Embryonic facial prominence (tissue), 1 donor: ENCODE data around the gene CDC34.

ENCODE experiments used
- DNase-seq: peaks from one replicate; pipeline ENCODE4 v3.0.0-alpha.2; 2016; ENCODE audit errors: extremely low spot score

CDC34 gene

DNA sequence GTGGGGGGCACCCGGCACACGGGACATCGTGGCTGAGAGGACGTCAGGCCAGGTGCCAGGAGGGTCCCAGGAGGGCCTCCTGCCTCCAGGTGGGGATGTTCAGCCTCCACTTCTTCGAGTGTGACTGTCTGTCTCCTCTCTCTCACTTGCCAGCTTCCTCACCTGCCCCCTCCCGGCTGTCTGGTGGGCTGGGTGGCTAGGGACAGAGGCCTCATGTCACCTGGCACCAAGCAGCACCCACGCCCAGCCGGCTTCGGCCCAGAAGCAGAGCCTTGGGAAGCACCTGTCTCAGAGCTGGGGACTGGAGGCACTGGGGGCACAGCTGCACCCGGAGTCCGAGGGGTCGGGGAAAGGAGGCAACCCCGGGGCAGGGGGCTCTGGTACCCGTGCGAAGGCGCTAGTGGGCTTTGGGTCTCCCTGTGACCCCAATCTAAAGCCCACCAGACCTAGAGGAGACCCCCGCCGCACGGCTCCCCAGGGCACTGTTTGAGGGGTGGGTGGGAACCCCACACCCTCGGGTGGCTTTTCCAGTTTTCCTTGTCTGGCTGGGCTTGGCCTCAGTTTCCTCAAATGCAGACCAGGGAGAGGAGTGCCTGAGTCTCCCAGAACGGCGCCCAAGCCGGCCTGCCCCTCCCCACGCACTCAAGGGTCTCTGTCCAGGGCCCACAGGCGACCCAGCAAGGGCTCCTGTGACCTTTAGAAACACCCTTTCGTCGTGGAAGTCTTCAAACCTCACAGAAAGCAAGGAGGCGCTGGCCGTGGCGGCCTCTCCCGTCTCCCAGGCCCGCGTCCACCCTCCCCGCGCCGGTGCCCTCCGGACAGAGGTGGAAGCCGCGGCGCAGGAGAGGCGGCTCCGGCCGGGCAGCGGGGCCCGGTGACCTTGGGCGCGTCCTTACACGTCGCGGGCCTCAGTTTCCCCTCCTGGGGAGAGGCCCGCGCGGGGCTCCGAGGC lies 57.5 kb downstream of the CDC34 start:
- no peak for DNase-seq

DNA sequence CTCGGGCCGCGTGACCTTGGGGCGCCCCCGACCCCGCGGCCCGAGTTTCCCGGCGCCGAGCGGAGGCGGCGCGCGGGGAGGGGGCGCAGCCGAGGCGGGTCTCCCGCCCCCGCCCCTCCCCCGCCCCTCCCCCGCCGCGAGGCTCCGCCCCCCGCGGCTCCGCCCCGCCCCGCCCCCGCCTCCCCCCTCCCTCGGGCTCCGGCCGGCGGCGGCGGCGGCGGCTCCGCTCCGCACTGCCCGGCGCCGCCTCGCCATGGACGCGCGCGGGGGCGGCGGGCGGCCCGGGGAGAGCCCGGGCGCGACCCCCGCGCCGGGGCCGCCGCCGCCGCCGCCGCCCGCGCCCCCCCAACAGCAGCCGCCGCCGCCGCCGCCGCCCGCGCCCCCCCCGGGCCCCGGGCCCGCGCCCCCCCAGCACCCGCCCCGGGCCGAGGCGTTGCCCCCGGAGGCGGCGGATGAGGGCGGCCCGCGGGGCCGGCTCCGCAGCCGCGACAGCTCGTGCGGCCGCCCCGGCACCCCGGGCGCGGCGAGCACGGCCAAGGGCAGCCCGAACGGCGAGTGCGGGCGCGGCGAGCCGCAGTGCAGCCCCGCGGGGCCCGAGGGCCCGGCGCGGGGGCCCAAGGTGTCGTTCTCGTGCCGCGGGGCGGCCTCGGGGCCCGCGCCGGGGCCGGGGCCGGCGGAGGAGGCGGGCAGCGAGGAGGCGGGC lies 58.3 kb downstream of the CDC34 start, which contains the start of gene HCN2:
HCN2 (plus strand) TSS at position 189 of the 703 bp plus-strand sequence; CDS start at position 254, 65 bp downstream.
- DNase-seq, result no peak

GRCh38 chr19:590396-590745 lies 58.8 kb downstream of the CDC34 start:
- DNase-seq, result no peak

DNA sequence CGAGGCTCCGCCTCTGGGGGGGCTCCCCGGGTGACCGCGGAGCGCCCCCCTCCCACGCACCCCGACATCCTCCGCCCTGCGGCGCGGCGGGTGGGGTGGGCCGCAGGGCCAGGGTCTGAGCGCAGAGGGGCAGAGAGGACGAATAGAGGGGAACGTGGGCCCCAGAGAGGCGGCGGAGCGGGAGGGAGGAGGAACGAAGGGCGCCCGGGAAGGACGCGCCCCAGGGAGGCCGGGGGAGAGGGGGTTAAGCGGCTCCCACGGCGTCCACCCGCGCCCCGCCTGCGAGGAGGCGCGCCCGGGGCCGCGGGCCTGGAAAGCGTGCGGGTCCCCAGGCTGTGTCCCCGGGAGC lies 59.2 kb downstream of the CDC34 start:
- no peak for DNase-seq

DNA sequence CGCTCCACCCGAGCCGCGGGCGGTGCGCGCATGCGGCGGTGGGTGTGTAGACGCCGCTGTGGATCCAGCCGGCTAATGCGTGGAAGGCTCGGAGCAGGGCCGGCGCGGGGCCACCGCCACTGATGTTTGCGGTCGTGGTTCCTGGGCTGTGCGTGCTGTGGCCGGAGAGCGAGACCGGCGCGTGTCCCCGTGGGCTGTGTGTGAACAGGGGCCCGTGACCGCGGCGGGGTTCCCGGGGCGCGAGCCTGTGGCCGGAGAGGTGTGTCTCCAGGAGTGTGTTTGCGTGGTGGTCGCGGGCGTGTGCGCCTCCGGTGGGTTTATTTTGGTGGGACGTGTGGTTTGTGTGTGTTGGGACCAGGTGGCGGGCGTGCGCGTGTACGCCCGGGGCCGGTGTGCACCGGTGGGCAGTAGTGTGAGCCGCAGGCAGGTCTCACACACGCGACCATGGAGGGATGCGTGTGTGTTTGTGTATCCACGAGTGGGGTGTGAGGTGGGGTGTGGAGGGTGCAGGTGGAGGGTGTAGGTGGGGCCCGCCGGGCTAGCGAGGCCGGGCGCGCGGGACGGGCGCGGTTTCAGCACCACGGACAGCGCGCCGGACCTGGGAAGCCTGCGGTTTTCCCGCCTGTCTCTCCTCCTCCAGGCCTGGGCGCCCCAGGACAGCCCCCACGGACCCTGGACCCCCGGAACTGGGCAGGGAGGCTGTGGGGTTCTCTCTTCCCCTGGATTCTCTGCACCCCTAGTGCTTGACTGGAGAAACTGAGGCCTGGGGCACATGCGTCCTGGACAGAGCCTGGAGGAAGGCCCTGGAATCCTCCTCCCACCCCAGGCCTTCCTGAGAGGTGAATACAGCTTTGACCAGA lies 59.8 kb downstream of the CDC34 start:
- DNase-seq, result no peak
